NCI-H1694 treated with DMSO at 0.1 percent for 48 hours (cell line): ENCODE measurements around the gene PIP5K1C.

Experiments used
- DNase-seq: peaks from one replicate; lab custom pipeline; 2025; lab: John Stamatoyannopoulos, UW

The PIP5K1C gene, protein sequence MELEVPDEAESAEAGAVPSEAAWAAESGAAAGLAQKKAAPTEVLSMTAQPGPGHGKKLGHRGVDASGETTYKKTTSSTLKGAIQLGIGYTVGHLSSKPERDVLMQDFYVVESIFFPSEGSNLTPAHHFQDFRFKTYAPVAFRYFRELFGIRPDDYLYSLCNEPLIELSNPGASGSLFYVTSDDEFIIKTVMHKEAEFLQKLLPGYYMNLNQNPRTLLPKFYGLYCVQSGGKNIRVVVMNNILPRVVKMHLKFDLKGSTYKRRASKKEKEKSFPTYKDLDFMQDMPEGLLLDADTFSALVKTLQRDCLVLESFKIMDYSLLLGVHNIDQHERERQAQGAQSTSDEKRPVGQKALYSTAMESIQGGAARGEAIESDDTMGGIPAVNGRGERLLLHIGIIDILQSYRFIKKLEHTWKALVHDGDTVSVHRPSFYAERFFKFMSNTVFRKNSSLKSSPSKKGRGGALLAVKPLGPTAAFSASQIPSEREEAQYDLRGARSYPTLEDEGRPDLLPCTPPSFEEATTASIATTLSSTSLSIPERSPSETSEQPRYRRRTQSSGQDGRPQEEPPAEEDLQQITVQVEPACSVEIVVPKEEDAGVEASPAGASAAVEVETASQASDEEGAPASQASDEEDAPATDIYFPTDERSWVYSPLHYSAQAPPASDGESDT

GRCh38 chr19:3700242-3701032, at the start of gene PIP5K1C:
Gene PIP5K1C, minus strand, starts transcription at chr19:3700468. Its CDS starts 78 bp downstream, at chr19:3700390.
- peak; percentile 56 for DNase-seq

DNA sequence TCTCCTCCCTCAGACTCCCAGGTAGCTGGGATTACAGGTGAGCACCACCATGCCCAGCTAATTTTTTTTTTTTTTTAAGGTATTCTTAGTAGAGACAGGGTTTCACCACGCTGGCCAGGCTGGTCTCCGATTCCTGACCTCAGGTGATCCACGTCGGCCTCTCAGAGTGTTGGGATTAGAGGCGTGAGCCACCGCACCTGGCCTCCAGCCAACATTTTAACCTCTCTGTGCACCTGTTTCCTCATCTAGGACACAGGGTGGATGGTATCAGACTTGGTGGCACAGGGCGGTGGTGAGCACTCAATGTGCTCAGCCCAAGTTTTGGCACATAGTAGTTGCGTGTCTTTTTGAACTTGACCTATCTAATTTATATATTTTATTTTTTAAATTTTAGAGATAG, 48.7 kb upstream of the PIP5K1C start:
- no peak for DNase-seq

DNA sequence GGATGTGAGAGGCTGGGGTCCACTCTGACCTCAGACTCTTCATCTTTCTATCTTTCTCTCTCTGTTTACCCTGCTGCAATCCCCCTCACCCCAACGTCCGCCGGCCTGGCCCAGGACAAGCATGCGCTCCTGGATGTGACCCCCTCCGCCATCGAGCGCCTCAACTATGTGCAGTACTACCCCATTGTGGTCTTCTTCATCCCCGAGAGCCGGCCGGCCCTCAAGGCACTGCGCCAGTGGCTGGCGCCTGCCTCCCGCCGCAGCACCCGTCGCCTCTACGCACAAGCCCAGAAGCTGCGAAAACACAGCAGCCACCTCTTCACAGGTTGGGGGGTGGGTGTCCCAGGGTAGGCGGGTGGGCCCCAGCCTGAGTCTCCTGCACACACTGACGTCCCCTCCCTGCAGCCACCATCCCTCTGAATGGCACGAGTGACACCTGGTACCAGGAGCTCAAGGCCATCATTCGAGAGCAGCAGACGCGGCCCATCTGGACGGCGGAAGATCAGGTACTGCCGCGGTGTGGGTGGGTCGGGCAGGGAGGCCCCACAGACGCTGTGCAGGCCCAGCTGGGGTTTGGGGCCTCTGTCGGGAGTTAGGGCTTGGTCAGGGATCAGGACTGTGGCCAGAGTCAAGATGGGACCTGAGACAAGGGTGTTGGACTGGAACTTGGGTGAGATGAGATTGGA, 46.2 kb upstream of the PIP5K1C start:
- no peak for DNase-seq

DNA sequence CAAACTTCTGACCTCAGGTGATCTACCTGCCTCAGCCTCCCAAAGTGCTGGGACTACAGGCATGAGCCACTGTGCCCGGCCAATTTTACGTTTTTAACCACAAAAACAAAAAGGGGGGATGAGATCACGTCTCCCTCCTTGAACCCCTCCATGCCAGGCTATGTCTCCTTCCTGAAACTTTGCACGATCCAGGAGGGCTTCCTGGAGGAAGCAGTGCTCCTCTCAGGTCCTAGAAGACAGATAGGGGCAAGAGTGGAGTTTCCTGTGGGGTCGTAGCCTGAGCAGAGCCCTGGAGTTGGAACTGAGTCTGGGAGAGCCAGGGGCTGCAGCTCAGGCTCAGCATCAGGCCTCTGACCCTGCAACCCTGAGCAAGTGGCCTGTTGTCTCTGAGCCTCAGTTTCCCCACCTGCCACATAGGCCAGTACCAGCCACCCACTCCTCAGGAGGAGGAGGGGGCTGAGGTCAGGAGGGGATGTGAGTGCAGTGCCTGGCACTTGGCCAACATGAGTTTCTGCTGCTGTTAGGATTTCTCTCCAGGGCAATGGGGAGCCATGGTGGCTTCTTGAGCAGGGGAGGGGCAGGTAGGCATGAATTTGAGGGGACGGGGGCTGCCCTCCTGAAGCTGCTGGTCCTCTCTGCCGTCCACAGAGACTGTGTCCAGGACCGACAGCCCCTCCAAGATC, 45.2 kb upstream of the PIP5K1C start:
- no peak for DNase-seq

DNA sequence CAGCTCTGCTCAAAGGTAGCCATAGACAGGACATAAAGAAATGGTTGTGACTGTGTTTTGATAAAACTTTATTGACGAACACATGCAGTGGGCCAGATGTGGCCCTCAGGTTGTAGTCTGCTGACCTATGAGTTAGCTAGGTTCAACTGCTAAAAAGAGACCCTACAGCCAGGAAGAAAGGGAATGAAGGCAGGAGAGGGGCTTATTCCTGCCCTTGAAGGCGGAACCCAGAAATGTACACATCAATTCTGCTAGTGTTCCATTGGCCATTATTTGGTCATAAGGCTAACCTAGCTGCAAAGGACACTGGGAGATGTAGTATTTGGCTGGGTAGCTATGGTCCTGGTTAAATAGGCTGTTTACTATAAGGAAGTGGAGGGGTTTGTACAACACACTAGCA, 43.2 kb upstream of the PIP5K1C start:
- no peak for DNase-seq

- DNase-seq, result no peak
Observed at GRCh38 chr19:3740431-3740830, 40.2 kb upstream of the PIP5K1C start.

DNA sequence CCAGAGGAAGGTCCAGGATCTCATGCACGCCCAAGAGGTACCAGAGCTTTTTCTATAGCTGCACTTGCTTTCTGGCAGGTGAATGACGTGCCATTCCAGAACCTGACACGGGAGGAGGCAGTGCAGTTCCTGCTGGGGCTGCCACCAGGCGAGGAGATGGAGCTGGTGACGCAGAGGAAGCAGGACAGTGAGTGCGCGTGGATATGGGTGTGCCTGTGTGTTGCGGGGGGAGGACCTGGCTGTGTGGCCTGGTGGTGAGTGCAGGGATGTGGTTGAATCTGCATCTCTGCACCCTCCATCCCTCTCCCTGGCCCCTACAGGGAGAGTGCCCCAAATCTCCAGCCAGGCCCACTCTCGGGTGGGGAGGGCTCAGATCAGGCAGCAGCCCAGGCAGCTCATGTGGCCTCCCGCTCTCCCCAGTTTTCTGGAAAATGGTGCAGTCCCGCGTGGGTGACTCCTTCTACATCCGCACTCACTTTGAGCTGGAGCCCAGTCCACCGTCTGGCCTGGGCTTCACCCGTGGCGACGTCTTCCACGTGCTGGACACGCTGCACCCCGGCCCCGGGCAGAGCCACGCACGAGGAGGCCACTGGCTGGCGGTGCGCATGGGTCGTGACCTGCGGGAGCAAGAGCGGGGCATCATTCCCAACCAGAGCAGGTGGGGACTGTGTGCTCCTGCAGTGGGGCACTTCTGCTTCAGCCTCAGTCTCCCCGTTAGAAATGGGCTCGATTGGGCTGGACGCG, 38.4 kb upstream of the PIP5K1C start:
- DNase-seq, result no peak

GRCh38 chr19:3737487-3738205, 37.4 kb upstream of the PIP5K1C start:
- DNase-seq, result no peak

GRCh38 chr19:3736106-3736724, 35.9 kb upstream of the PIP5K1C start:
- DNase-seq, result no peak

- DNase-seq, result no peak
Observed at GRCh38 chr19:3734310-3734600, 34.0 kb upstream of the PIP5K1C start.

GRCh38 chr19:3733549-3734309, 33.5 kb upstream of the PIP5K1C start:
- DNase-seq, result no peak

- DNase-seq, result no peak
Observed at GRCh38 chr19:3732108-3732507, 31.8 kb upstream of the PIP5K1C start.

DNA sequence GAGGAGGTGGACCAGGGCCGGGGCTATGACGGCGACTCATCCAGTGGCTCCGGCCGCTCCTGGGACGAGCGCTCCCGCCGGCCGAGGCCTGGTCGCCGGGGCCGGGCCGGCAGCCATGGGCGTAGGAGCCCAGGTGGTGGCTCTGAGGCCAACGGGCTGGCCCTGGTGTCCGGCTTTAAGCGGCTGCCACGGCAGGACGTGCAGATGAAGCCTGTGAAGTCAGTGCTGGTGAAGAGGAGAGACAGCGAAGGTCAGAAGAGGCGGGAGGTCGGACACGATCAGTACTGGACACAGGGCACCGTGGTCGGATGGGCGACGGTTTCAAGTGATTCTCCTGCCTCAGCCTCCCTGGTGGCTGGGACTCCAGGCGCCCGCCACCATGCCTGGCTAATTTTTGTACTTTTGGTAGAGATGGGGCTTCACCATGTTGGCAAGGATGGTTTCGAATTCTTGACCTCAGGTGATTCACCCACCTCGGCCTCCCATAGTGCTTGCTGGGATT, 30.2 kb upstream of the PIP5K1C start:
- DNase-seq, result no peak

DNA sequence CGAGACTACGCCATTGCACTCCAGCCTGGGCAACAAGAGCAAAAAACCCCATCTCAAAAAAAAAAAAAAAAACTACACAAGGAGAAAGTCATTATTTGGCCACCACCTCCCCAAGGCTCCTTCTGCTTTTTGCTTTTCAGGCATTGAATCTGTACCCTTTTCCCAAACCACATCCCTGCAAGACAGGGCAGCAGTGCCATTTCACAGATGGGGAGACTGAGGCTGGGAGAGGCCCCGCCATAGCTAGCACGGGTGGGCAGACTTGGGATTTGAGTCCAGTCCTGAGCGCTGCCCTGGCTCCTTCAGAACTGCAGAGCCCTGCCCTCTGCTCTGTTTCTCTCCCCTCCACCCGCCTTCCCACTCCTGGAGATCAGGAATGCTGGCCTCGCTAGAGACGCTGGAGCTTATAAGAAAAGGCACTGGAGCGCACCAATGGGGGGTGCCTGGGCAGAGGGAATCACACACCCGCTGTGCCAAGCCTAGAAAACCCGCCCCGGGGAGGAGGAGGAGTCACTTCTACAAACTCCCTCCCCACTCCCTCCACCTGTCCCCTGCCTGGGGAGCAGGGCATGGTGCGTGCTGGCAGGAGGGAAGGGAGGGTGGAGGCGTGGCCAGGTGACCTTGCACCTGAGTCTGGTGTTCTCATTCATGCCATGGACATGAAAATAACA, 25.5 kb upstream of the PIP5K1C start:
- no peak for DNase-seq

- DNase-seq, result no peak
Observed at GRCh38 chr19:3725121-3725520, 24.9 kb upstream of the PIP5K1C start.

DNA sequence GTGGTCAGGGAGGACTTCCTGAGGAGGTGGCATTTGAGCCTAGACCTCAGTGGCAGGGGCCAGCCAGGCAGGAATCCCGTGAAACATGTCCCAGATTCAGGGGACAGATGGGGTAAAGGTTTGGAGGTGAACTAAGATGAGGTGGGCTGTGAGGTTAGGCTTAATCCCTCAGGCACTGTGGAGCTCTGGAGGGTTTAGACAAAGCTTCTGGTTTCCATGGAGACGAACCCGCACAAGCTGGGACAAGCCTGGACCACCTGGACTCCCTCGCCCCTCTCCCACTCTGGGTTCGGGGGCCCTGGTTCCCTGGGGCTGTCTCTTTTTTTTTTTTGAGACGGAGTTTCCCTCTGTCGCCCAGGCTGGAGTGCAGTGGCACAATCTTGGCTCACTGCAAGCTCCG, 23.6 kb upstream of the PIP5K1C start:
- peak; percentile 44 for DNase-seq

DNA sequence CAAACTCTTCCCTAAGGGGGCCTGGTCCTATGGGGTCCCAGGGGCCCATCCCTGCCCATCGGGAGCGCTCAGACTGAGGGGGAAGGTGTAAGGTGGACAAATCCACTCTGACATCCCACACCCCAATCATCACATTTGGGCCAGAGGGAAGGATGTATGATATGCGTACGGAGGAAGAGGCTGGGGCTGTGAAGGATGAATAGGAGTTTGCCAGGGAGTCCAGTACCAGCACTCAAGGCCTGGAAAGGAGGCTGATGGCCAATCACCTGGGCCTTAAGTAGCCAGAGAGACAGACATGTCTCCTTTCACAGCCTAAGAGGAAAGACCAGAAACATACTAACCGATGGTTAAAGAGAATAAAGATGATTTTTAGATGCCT, 22.8 kb upstream of the PIP5K1C start:
- no peak for DNase-seq

DNA sequence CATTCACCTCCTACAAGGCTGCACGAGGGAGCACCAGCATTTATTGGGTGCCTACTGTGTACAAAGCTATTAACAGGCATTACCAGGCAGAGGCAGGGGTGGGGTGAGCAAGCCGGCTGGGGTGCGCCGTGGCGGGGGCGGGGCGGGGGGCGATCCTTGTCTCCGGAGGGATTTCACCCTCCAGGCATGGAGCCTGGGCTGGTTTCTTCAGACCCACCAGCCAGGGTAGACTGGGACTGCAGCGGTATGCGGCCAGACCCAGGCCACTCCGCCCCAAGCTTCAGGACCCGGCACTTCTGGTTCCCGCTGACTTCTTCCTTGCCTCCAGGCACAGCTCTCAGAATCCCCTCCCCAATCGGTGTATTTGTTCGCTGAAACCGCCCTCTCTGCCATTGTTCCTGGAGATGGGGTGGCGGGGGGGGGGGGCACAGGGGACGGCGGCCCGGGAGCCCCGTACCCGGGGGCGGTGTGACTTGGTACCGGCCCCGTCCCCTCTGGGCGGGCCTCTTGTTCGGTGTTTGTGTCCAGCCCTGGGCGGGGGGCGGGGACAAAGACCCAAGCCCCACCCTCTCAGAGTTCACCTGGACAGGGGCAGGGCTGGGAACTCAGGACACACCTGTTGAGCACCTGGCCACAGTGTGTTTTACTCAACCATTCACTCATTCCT, 22.3 kb upstream of the PIP5K1C start:
- no peak for DNase-seq
